ENCODE data around the gene TIAL1.
"Not testable (repeated sequence)": the region's sequence is repeated elsewhere in the genome, so short reads cannot be mapped to it uniquely, and the experiment has no call there.

The TIAL1 gene, protein sequence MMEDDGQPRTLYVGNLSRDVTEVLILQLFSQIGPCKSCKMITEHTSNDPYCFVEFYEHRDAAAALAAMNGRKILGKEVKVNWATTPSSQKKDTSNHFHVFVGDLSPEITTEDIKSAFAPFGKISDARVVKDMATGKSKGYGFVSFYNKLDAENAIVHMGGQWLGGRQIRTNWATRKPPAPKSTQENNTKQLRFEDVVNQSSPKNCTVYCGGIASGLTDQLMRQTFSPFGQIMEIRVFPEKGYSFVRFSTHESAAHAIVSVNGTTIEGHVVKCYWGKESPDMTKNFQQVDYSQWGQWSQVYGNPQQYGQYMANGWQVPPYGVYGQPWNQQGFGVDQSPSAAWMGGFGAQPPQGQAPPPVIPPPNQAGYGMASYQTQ

DNA sequence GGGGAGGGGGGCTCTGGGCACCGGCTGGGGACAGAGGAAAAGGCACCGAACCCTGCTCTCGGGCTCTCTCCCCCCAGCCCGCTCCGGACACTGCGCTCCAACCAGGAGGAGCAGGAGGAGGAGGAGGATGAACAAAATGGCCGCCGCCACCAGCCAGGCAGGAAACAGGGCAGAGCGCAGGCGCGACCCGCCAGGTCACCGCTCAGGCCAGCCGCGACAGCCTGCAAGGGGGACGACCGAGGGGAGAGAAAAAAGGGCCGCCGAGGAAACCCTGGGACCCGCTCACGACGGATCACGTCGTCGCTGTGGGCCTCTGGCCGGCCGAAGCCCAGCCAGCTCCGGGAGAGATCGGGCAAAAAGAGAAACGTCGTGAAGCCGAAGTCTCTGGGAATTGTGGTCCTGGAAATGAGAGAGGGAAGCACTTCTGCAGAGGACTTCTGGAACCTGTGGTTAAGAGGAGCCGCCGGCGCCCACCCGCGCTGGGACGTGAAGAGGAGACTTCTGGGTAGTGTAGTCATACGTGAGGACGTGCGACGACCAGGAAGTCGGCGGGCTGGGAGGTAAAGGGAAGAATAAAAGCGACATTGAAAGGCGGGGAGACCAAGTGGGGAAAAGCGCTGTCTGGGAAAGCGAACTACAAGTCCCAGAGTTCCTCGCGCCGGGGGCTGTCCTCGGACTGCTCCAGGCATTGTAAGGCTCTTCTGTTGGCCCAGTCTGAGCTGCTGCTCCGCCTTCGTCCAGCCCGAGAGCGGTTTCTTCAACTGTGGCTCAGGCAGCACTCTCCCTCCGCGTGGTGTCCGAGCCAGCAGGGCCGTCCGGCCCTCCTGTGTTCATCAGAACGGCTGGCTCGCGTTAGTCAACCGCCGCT lies at the start of gene TIAL1:
TSS of gene TIAL1 (minus strand) at position 428 of the 868 bp plus-strand sequence. CDS start 499 bp downstream, outside the sequence.
- DNase-seq = peak; percentile 97

DNA sequence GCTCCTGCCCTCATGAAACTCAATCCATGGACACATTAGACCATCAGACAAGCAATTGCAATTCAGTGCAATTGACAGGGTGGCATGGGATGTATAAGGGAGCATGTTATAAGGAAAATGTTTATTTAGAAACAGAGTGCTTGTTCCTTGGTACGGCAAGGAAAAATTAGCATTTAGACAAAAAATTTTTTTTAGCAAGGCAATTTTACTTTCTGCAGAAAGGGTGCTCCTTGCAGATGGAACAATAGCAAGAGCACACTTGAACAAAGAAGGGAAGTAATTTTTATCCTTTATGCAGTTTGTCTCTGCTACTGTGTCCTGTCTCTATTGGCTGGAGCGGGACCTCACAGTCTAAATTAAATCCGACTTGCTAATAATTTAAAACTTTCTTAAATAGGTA lies 48.2 kb upstream of the TIAL1 start:
- DNase-seq = no peak

DNA sequence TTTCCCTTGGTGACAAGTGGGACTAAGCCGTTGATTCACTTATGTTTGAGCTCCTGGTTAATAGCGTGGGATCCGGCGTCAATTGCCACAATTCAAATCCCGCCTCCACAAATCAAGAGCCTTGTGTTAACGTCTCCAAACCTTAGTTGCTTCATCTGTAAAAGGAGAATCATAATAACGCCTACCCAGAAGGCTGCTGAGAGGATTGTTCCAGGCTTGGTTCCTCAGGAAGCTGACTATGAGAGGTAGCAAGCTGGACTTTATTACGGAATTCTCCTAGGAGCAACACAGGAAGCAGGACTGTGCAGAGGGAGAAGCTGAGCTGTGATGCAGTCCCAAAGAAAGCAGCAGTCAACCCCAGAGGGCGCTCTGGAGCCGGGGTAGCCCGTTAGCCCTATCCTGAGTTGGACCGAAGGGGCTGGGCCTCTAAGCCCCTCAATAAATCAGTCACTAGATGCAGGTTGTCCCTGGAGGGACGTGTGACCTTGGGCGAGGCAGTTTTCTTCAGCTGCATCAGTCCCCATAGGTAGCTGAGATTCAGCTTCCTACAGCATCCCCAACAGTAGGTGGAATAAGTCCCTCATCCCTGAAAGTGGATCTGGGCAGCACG lies 47.5 kb upstream of the TIAL1 start:
- no peak for DNase-seq

GRCh38 chr10:119643306-119644204 lies 46.8 kb upstream of the TIAL1 start:
- no peak for DNase-seq

DNA sequence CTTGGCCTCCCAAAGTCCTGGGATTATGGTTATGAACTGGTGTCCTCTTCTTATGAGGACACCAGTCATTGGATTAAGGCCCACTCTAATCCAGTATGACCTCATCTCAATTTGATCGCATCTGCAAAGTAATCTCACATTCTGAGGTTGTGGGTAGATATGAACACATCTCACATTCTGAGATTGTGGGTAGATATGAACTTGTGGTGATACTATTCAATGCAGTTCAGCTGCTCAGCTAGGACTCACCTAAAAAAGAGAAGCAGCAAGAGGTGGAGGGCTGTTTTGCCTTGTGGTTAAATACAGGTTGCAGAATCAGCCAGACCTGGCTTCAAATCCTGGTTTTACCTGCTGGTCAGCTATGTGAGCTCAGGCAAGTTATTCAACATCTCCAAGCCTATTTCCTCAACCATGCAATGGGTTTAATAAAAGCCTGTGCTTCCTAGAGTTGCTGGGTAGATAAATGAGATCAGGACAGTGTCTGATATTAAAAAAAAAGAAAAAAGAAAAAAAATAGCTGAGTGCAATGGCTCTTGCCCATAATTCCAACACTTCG lies 45.9 kb upstream of the TIAL1 start:
- DNase-seq = no peak

GRCh38 chr10:119640875-119641526 lies 44.2 kb upstream of the TIAL1 start:
- no peak for DNase-seq

GRCh38 chr10:119640384-119640783 lies 43.6 kb upstream of the TIAL1 start:
- DNase-seq = no peak

DNA sequence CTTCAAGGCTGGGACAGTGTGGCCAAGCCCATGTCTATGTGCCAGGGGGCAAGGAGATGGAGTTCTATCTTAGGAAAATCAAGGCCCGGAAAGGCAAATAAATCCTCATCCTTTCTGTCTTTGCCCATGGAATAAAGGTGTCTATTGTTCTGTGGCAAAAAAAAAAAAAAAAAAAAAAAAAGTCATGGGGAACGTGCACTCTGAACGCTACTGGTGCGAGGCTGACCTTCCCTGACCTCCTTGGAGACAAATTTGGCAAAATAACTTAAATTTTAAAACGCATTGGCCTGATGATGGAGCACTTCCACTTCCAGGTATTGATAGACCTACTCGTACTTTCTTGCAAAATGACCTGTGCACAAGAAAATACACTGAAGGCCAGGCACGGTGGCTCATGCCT lies 42.2 kb upstream of the TIAL1 start:
- no peak for DNase-seq

- DNase-seq = no peak
These were observed 40.9 kb upstream of the TIAL1 start for GRCh38 chr10:119637631-119638030.

GRCh38 chr10:119634219-119634544 lies 37.4 kb upstream of the TIAL1 start:
- DNase-seq = no peak

GRCh38 chr10:119633538-119634218 lies 36.9 kb upstream of the TIAL1 start:
- DNase-seq = no peak

GRCh38 chr10:119630300-119630699 lies 33.5 kb upstream of the TIAL1 start:
- no peak for DNase-seq

- no peak for DNase-seq
These were observed 29.0 kb upstream of the TIAL1 start for GRCh38 chr10:119625570-119626280.

DNA sequence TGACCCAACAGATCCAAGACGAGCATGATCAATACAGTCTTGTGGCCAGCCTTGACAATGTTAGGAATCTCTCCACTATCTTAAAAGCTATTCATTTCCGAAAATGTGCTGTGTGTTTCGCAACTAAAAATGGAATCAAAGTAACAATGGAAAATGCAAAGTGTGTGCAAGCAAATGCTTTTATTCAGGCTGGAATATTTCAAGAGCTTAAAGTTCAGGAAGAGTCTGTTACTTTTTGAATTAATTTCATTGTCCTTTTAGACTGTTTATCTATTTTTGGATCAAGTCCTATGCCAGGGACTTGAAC lies 24.3 kb upstream of the TIAL1 start:
- no peak for DNase-seq

DNA sequence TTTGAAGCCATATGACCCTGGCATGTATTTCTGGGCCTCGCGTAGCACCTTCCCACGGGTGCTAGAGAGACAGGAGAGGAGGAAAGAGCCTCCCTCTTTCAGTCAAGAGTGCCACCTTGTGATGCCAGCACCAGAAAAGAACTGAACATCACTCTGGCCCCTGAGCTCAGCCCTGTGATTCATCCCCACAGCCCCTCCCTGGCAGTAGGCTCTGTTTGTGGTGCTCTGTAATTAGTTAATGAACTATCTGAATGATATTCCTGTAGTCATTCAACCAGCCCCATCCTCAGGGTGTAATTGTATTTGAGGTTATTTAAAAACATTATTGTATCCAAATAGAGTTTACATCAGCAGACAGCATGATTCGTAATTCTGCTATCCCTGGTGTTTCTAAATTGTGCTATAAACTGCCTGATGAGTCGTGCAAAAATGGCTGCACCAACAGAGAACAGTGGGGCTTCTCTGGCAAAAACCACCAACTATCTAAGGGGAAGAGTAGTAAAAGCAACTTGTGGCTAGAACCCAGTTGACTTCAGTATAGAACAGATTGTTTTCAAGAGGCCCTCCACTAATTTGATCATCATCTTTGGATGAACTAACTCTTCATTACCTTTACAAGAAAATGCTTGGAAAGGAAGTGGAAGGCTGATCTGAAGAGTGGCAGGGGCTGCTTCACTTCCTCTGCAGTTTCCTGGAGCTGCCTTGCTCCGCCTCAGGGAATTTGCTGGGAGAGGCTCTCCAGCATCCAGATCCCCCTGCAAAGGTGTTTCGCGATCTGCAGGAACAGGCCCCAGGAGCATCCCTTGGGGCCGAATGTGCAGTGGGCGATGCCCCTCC lies 23.7 kb upstream of the TIAL1 start:
- DNase-seq = no peak

GRCh38 chr10:119619811-119620210 lies 23.0 kb upstream of the TIAL1 start:
- DNase-seq = not testable (repeated sequence)

- DNase-seq = no peak
These were observed 22.5 kb upstream of the TIAL1 start for GRCh38 chr10:119619215-119619614.

- no peak for DNase-seq
These were observed 20.3 kb upstream of the TIAL1 start for GRCh38 chr10:119616882-119617570.

- DNase-seq = no peak
These were observed 17.9 kb upstream of the TIAL1 start for GRCh38 chr10:119614686-119615085.

Measured in SIG-M5 (cell line).